HepG2 (cell line): ENCODE measurements around the gene MRPL50. TPM values are rescaled to one million over a fixed set of nuclear protein-coding genes. Genes with fewer than 3 reads are reported as not detected.

Experiments
- DRAP1 ChIP-seq: IDR thresholded peaks from 2 replicates; pipeline ENCODE4 v1.6.1; 2016; ENCODE audit warnings: missing genetic modification reagents, missing compliant biosample characterization
- FOSL2 ChIP-seq: sonication (generic); formaldehyde crosslinking; IDR thresholded peaks from 2 replicates; pipeline ENCODE4 v1.4.0; 2020; ENCODE audit warnings: missing genetic modification reagents
- FOXO1 ChIP-seq: sonication (generic); formaldehyde crosslinking; IDR thresholded peaks from 2 replicates; pipeline ENCODE4 v1.4.0; 2020; ENCODE audit warnings: missing genetic modification reagents
- GATAD1 ChIP-seq: IDR thresholded peaks from 2 replicates; pipeline ENCODE4 v1.6.1; 2016; ENCODE audit warnings: missing genetic modification reagents, missing compliant biosample characterization
- GTF2F1 ChIP-seq: fragments of 150-350 bp; IDR thresholded peaks from 2 replicates; pipeline ENCODE4 v1.6.1; 2014; ENCODE audit warnings: low read length
- HNF1A ChIP-seq, 2 experiments: sonication (generic) in 1 of 2; formaldehyde crosslinking in 1 of 2; IDR thresholded peaks; 2 replicates each; pipeline versions ENCODE4 v1.4.0 to v1.6.1; 2016 to 2020; ENCODE audit warnings: borderline replicate concordance in 1 of 2, low read depth in 1 of 2, mild to moderate bottlenecking in 1 of 2, missing genetic modification reagents in 1 of 2
- IKZF5 ChIP-seq: IDR thresholded peaks from 2 replicates; pipeline ENCODE4 v1.6.1; 2018; ENCODE audit warnings: missing genetic modification reagents, mild to moderate bottlenecking, missing compliant biosample characterization
- ISX ChIP-seq: sonication (generic); formaldehyde crosslinking; conservative IDR thresholded peaks from 2 replicates; pipeline ENCODE4 v1.5.0; 2020; ENCODE audit warnings: missing genetic modification reagents
- MAFF ChIP-seq: IDR thresholded peaks from 2 replicates; pipeline ENCODE4 v1.6.1; 2011; ENCODE audit warnings: low read depth, low read length, improper control_type of control experiment
- RNF219 ChIP-seq: sonication (generic); formaldehyde crosslinking; IDR thresholded peaks from 2 replicates; pipeline ENCODE4 v1.5.0; 2020; ENCODE audit warnings: mild to moderate bottlenecking, missing genetic modification reagents
- SAFB2 ChIP-seq: sonication (generic); formaldehyde crosslinking; IDR thresholded peaks from 2 replicates; pipeline ENCODE4 v1.5.1; 2020; ENCODE audit warnings: missing genetic modification reagents, low read depth, mild to moderate bottlenecking, borderline replicate concordance
- SALL2 ChIP-seq: sonication (generic); formaldehyde crosslinking; IDR thresholded peaks from 2 replicates; pipeline ENCODE4 v1.8.1; 2023; ENCODE audit warnings: mild to moderate bottlenecking, missing genetic modification reagents, inconsistent platforms
- SIX1 ChIP-seq: sonication (generic); formaldehyde crosslinking; IDR thresholded peaks from 2 replicates; pipeline ENCODE4 v1.4.0; 2020; ENCODE audit warnings: missing genetic modification reagents, borderline replicate concordance
- THRA ChIP-seq: sonication (generic); formaldehyde crosslinking; IDR thresholded peaks from 2 replicates; pipeline ENCODE4 v1.4.0; 2020; ENCODE audit warnings: missing genetic modification reagents, borderline replicate concordance
- ZBTB21 ChIP-seq: sonication (generic); formaldehyde crosslinking; IDR thresholded peaks from 2 replicates; pipeline ENCODE4 v1.4.0; 2020; ENCODE audit warnings: missing genetic modification reagents
- ZFX ChIP-seq: sonication (generic); formaldehyde crosslinking; IDR thresholded peaks from 2 replicates; pipeline ENCODE4 v1.4.0; 2020; ENCODE audit warnings: mild to moderate bottlenecking, low read depth, missing genetic modification reagents, moderate library complexity
- ZMAT3 ChIP-seq: sonication (generic); formaldehyde crosslinking; conservative IDR thresholded peaks from 2 replicates; pipeline ENCODE4 v1.7.0; 2021; ENCODE audit warnings: missing genetic modification reagents
- ZNF549 ChIP-seq: sonication (generic); formaldehyde crosslinking; IDR thresholded peaks from 2 replicates; pipeline ENCODE4 v1.5.0; 2020; ENCODE audit warnings: missing genetic modification reagents
- ZNF761 ChIP-seq: sonication (generic); formaldehyde crosslinking; conservative IDR thresholded peaks from 2 replicates; pipeline ENCODE4 v1.4.0; 2020; ENCODE audit warnings: mild to moderate bottlenecking, missing genetic modification reagents
- polyA plus RNA-seq, 8 experiments: library from polyadenylated mRNA; depleted of rRNA in 3 of 8; stranded (reverse) in 7 of 8; unstranded in 1 of 8; fragments of >200 nt; fragmentation: Illumina TruSeq in 4 of 8; extraction: Trizol in 4 of 8; gene quantifications; 2 replicates each; pipeline versions ENCODE4 v1.2.1 to v1.2.3, GENCODE V29; 2011 to 2016; ENCODE audit warnings: low read depth in 4 of 8, missing spikeins in 1 of 8, mixed read lengths in 1 of 8; ENCODE audit not compliant: insufficient read depth in 1 of 8
- total RNA-seq, 5 experiments: library from RNA; depleted of rRNA; stranded (reverse); fragments of >200 nt; fragmentation: Illumina TruSeq; extraction: Trizol; gene quantifications; 2 replicates each; pipeline ENCODE4 v1.2.3, GENCODE V29; 2016; ENCODE audit warnings: low read depth in 1 of 5
- TF ChIP-seq, protein P1 (sequence below): sonication (generic); formaldehyde crosslinking; IDR thresholded peaks from 2 replicates; pipeline ENCODE4 v1.8.0; 2022; ENCODE audit warnings: mild to moderate bottlenecking, missing genetic modification reagents, moderate library complexity

MRPL50 gene
- total and polyA plus RNA-seq, 2 of the 13 experiments (the other 11 are each of a cell fraction or from before 2014, with no cell fraction given), result 37.1 to 70.0 TPM

DNA sequence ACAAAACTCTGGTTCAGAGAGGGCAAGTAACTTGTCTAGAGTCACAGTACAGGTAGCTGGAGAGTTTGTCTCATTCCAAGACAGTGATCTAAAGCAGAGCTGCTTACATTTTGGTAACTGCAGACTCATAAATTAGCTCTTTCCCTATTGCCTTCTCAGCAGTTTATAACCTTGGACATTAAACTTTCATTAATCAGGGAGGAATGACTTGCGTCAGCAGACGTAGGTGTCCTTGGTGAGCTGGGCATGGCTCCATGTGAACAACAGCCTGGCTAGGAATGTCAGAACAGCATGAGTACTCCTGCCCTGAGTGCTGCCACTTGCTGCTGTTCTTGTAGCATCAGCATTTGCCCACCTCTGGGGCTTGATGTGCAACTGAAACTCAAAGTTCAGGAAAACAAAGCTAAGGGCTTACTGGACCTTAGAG is 39.4 kb upstream of the MRPL50 start (continued):
- TF ChIP-seq HNF1A (IDR thresholded peaks at IDR 0.05; ENCODE audit: low read depth) (no peak), HNF1A (CRISPR knock-in tag; IDR thresholded peaks at IDR 0.05; ENCODE audit: borderline replicate concordance) (peak; percentile 37; the same call in 1 of the 2 replicates), IKZF5 (CRISPR knock-in tag) (peak; percentile 38; the same call in 1 of the 2 replicates), FOXO1 (CRISPR knock-in tag) (peak; percentile 39; the same call in 1 of the 2 replicates), RNF219 (CRISPR knock-in tag) (no peak), ZBTB21 (CRISPR knock-in tag) (no peak), GATAD1 (CRISPR knock-in tag) (no peak), SIX1 (CRISPR knock-in tag) (no peak), DRAP1 (CRISPR knock-in tag) (no peak), ISX (no peak), SALL2 (CRISPR knock-in tag) (no peak), FOSL2 (CRISPR knock-in tag) (peak; percentile 56; the same call in 1 of the 2 replicates), ZNF761 (CRISPR knock-in tag) (no peak), ZFX (CRISPR knock-in tag) (no peak), THRA (no peak), ZNF549 (no peak), GTF2F1 (no peak), ZMAT3 (no peak), SAFB2 (CRISPR knock-in tag) (no peak), MAFF (peak; percentile 88)
- TF ChIP-seq, protein P1, sequence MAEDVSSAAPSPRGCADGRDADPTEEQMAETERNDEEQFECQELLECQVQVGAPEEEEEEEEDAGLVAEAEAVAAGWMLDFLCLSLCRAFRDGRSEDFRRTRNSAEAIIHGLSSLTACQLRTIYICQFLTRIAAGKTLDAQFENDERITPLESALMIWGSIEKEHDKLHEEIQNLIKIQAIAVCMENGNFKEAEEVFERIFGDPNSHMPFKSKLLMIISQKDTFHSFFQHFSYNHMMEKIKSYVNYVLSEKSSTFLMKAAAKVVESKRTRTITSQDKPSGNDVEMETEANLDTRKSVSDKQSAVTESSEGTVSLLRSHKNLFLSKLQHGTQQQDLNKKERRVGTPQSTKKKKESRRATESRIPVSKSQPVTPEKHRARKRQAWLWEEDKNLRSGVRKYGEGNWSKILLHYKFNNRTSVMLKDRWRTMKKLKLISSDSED (CRISPR knock-in tag), result no peak
